Thyroid gland (tissue), 4 donors: ENCODE measurements around the gene LRFN2. TPM values are rescaled to one million over a fixed set of nuclear protein-coding genes. Genes with fewer than 3 reads are reported as not detected.

ENCODE experiments used
- DNase-seq, 2 donors: peaks; one replicate each; pipeline ENCODE4 v3.0.0-alpha.2; 2019
- H3K27ac ChIP-seq, 3 donors: fragments of 200-600 bp; sonication (generic); 1 replicate in 2 of 3; 2 replicates in 1 of 3; pipeline ENCODE4 v1.5.1; 2016 to 2019; ENCODE audit warnings: mild to moderate bottlenecking in 1 of 3, moderate library complexity in 1 of 3
- H3K27me3 ChIP-seq: fragments of 200-600 bp; sonication (generic); one replicate; pipeline ENCODE4 v1.5.1; 2019
- H3K36me3 ChIP-seq, 2 donors: fragments of 200-600 bp; sonication (generic); one replicate each; pipeline ENCODE4 v1.5.1; 2016 to 2019
- H3K4me1 ChIP-seq, 2 donors: fragments of 200-600 bp; sonication (generic); one replicate each; pipeline ENCODE4 v1.5.1; 2017 to 2019
- H3K4me3 ChIP-seq, 3 donors: fragments of 200-600 bp; sonication (generic); replicated peaks in 1 of 3; 1 replicate in 2 of 3; 2 replicates in 1 of 3; pipeline ENCODE4 v1.5.1; 2016; ENCODE audit warnings: mild to moderate bottlenecking in 1 of 3
- H3K9me3 ChIP-seq: fragments of 200-600 bp; sonication (generic); one replicate; pipeline ENCODE4 v1.5.1; 2017
- CTCF ChIP-seq, 6 experiments: fragments of 200-600 bp in 3 of 6; fragments of 450-650 bp in 3 of 6; sonication (generic) in 3 of 6; IDR thresholded peaks; one replicate each; pipeline ENCODE4 v1.5.1; 2016 to 2019; ENCODE audit warnings: antibody characterized with exemption in 6 of 6, mild to moderate bottlenecking in 2 of 6, inconsistent platforms in 1 of 6, moderate library complexity in 1 of 6
- POLR2A ChIP-seq, 2 donors: fragments of 450-650 bp; IDR thresholded peaks; one replicate each; pipeline ENCODE4 v1.6.1; 2017; ENCODE audit warnings: antibody characterized with exemption in 2 of 2, mild to moderate bottlenecking in 2 of 2, moderate library complexity in 1 of 2
- WGBS, 2 donors: methylation state at CpG; one replicate each; pipeline ENCODE4 v1.1.5; 2017; 5-methylcytosine and 5-hydroxymethylcytosine counted together
- intact Hi-C: fragments of 100-400 bp; cut with DNase I; formaldehyde crosslinking; loops from one replicate; pipeline ENCODE4 v1.15.1; 2023
- total RNA-seq, 4 donors: library from RNA; depleted of rRNA; stranded (reverse); fragments of >200 nt; gene quantifications; one replicate each; pipeline ENCODE4 v1.2.3, GENCODE V29; 2016

Gene LRFN2
- total RNA-seq, 4 donors from 2014 or later: 0.13 TPM; not detected in 3

- no peak for DNase-seq
- Histone ChIP-seq H3K36me3 (no peaks in the 10 kb centered on the region), H3K4me1 (peaks cover 0 to 6% of the 10 kb centered on the region in 2 donors), H3K9me3 (no peaks in the 10 kb centered on the region), H3K4me3 (no peak overlapping the region), H3K27ac (no peak overlapping the region), H3K27me3 (no peaks in the 10 kb centered on the region)
- intact Hi-C loops: no loop called here
- 90 to 93% methylated on average over 9 of the region's 9 CpGs for WGBS, 2 donors
- TF ChIP-seq POLR2A (IDR thresholded peaks at IDR 0.05) (no peak), CTCF (IDR thresholded peaks at IDR 0.05) (no peak)
Measured at GRCh38 chr6:40538556-40538955, 48.6 kb downstream of the LRFN2 start.

- no peak for DNase-seq
- no peak for TF ChIP-seq POLR2A (IDR thresholded peaks at IDR 0.05)
- TF ChIP-seq CTCF (IDR thresholded peaks at IDR 0.05): no peak
- no peaks in the 10 kb centered on the region for H3K9me3 ChIP-seq
- H3K36me3 ChIP-seq: no peaks in the 10 kb centered on the region
- WGBS, 2 donors: 82 to 87% methylated on average over 5 of the region's 5 CpGs
- H3K4me3 ChIP-seq: no peak overlapping the region
- peaks cover 0 to 8% of the 10 kb centered on the region in 2 donors for H3K4me1 ChIP-seq
- intact Hi-C loops: no loop called here
- H3K27ac ChIP-seq: no peak overlapping the region
- no peaks in the 10 kb centered on the region for H3K27me3 ChIP-seq
Measured at GRCh38 chr6:40537446-40537845, 49.7 kb downstream of the LRFN2 start.

GRCh38 chr6:40536442-40536841 lies 50.7 kb downstream of the LRFN2 start:
- no peak for TF ChIP-seq POLR2A (IDR thresholded peaks at IDR 0.05)
- TF ChIP-seq CTCF (IDR thresholded peaks at IDR 0.05): peak in 2 of 6 experiments; percentile 13 to 21
- H3K4me1 ChIP-seq: peaks cover 0 to 8% of the 10 kb centered on the region in 2 donors
- no peak overlapping the region for H3K27ac ChIP-seq
- H3K9me3 ChIP-seq: no peaks in the 10 kb centered on the region
- H3K27me3 ChIP-seq: no peaks in the 10 kb centered on the region
- peak; percentile 13 to 21 for DNase-seq
- intact Hi-C loops: no loop called here
- 45 to 82% methylated on average over 3 of the region's 3 CpGs for WGBS, 2 donors
- H3K36me3 ChIP-seq: no peaks in the 10 kb centered on the region
- H3K4me3 ChIP-seq: no peak overlapping the region

DNA sequence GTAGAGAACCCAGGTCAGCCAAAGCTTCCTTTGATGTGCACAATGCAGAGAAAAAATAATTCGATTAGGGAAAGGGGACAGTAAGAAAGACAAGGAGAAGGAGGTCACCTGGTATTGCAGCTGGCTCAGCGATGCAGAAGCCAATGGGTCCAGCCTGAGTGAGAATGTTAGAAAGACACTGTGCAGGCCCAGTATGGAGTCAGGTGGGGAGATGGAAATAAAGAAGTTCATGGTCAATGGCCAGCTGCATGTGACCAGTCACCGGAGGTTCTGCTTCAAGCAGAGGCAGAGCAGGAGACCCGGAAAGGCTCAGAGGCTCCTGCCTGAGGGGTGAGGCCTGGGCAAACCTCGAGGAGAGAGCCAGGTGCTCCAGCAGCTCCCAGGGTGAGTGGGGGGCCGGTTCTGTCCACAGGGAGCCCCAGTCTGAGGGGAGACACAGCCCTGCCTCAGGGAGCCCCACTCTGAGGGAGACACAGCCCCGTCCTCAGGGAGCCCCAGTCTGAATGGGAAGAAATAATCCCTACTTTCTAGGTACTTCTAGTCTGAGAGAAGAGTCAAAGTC lies 51.3 kb downstream of the LRFN2 start:
- Histone ChIP-seq H3K4me3 (no peak overlapping the region), H3K27ac (no peak overlapping the region), H3K4me1 (peaks cover 0 to 8% of the 10 kb centered on the region in 2 donors), H3K27me3 (no peaks in the 10 kb centered on the region), H3K36me3 (no peaks in the 10 kb centered on the region), H3K9me3 (no peaks in the 10 kb centered on the region)
- TF ChIP-seq POLR2A (IDR thresholded peaks at IDR 0.05): no peak
- no peak for TF ChIP-seq CTCF (IDR thresholded peaks at IDR 0.05)
- DNase-seq: no peak
- WGBS, 2 donors: 73 to 85% methylated on average over 7 of the region's 7 CpGs
- intact Hi-C loops: no loop called here

DNA sequence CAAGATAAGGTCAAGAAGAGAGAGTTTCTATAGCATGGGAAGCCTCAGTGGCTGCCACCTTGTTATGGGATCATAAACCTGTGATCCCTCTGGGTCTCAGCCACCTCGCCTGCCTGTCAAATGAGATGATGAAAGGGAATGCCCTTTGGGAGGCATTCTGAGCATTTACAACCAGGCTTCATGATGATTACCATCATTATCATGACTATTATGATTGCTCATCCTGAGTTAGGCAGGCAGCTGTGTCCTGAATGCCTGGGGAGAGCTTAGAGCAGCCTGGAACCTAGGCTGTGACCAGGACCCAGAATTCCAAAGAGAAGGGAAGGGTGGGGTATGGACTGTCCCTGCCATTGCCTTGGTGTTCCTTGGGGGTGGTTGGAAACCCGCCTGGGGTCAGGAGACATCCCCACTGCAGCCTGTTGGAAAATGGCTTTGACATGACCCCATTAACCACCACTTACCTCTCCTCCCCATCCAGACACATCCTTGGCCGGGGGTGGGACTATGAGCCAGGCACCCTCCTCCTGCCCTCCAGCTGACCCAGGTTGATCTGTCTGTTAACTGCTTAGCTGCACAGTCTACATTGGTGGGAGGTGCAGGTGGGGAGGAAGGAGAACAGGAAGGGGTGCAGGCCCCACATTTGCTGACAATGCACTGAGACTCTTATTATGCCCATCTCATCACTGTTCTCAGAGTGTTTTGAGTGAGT lies 51.9 kb downstream of the LRFN2 start:
- intact Hi-C loops: no loop called here
- TF ChIP-seq POLR2A (IDR thresholded peaks at IDR 0.05) (no peak), CTCF (IDR thresholded peaks at IDR 0.05) (no peak)
- Histone ChIP-seq H3K27me3 (no peaks in the 10 kb centered on the region), H3K4me3 (no peak overlapping the region), H3K36me3 (no peaks in the 10 kb centered on the region), H3K9me3 (no peaks in the 10 kb centered on the region), H3K27ac (no peak overlapping the region), H3K4me1 (peaks cover 0 to 8% of the 10 kb centered on the region in 2 donors)
- 87% methylated on average over 2 to 3 of the region's 3 CpGs for WGBS, 2 donors
- no peak for DNase-seq
